A549 (cell line): ENCODE measurements around the gene PHLDA1. TPM values are rescaled to one million over a fixed set of nuclear protein-coding genes. Genes with fewer than 3 reads are reported as not detected.
A peak's percentile ranks its signal among the peaks of the same experiment; 100 is the strongest.

Source experiments
- ATAC-seq, 2 experiments: fragments of 200-7000 bp in 1 of 2; fragments of >200 bp in 1 of 2; cut with Nextera tagmentation in 1 of 2; cut with Tn5 transposase in 1 of 2; 3 replicates each; pipeline versions ENCODE4 v1.8.0 to v1.9.1; 2018 to 2020; ENCODE audit warnings: mild to moderate bottlenecking in 1 of 2, moderate library complexity in 1 of 2
- CTCF ChIA-PET: fragments of 300-600 bp; sonication (Branson Sonifier 250); formaldehyde crosslinking; extraction: SDS; loops from one replicate; lab custom pipeline; 2021; ENCODE audit warnings: antibody characterized with exemption, inconsistent platforms; lab: Yijun Ruan, JAX
- POLR2A ChIA-PET: fragments of 350-600 bp; formaldehyde crosslinking; extraction: SDS; loops from one replicate; lab custom pipeline; 2021; ENCODE audit warnings: antibody characterized with exemption, inconsistent platforms; lab: Yijun Ruan, JAX
- DNase-seq, 2 experiments: peaks; one replicate each; pipeline versions ENCODE4 v3.0.0 to v3.0.0-alpha.2; 2011 to 2016; ENCODE audit warnings: low read depth in 1 of 2, low spot score in 1 of 2
- FAIRE-seq: peaks from 2 replicates; lab custom pipeline; 2011; peaks lifted over from hg19 to GRCh38; lab: Jason Lieb, UNC
- H3K27ac ChIP-seq, 2 experiments: fragments of >200 bp; sonication (Bioruptor Twin); formaldehyde crosslinking; 3 replicates each; pipeline ENCODE4 v1.5.1; 2016 to 2017
- H3K4me1 ChIP-seq: fragments of >200 bp; sonication (Bioruptor Twin); formaldehyde crosslinking; 3 replicates; pipeline ENCODE4 v1.6.1; 2016
- H3K4me2 ChIP-seq: fragments of >200 bp; sonication (Bioruptor Twin); formaldehyde crosslinking; 3 replicates; pipeline ENCODE4 v1.6.1; 2016
- H3K4me3 ChIP-seq: fragments of >200 bp; sonication (Bioruptor Twin); formaldehyde crosslinking; 3 replicates; pipeline ENCODE4 v1.5.1; 2016
- H3K9me3 ChIP-seq: fragments of >200 bp; sonication (Bioruptor Twin); formaldehyde crosslinking; 3 replicates; pipeline ENCODE4 v1.6.1; 2016
- ATOH8 ChIP-seq: fragments of 250-450 bp; sonication (Bioruptor Pico); IDR thresholded peaks from 2 replicates; pipeline ENCODE4 v1.5.0; 2020; ENCODE audit warnings: low read depth, mild to moderate bottlenecking, moderate library complexity
- BCL3 ChIP-seq: fragments of >200 bp; sonication (Bioruptor Twin); formaldehyde crosslinking; IDR thresholded peaks from 3 replicates; pipeline ENCODE4 v1.6.1; 2016
- BHLHE40 ChIP-seq: IDR thresholded peaks from 2 replicates; pipeline ENCODE4 v1.6.1; 2012; ENCODE audit warnings: low read depth, low read length, inconsistent platforms
- CBX2 ChIP-seq: fragments of 200-600 bp; sonication (generic); IDR thresholded peaks from 2 replicates; pipeline ENCODE4 v1.6.1; 2016; ENCODE audit warnings: low read depth, mild to moderate bottlenecking, borderline replicate concordance
- CHD4 ChIP-seq: fragments of 200-600 bp; sonication (generic); IDR thresholded peaks from 2 replicates; pipeline ENCODE4 v1.6.1; 2016; ENCODE audit warnings: antibody characterized with exemption, mild to moderate bottlenecking, borderline replicate concordance
- EP300 ChIP-seq, 2 experiments: fragments of >200 bp; sonication (Bioruptor Twin); formaldehyde crosslinking; IDR thresholded peaks; 2 replicates in 1 of 2; 3 replicates in 1 of 2; pipeline ENCODE4 v1.6.1; 2016 to 2017
- FOSB ChIP-seq: fragments of 250-450 bp; sonication (Bioruptor Pico); IDR thresholded peaks from 2 replicates; pipeline ENCODE4 v1.5.0; 2020; ENCODE audit warnings: mild to moderate bottlenecking, moderate library complexity
- FOXS1 ChIP-seq: fragments of 250-450 bp; sonication (Bioruptor Pico); IDR thresholded peaks from 2 replicates; pipeline ENCODE4 v1.5.0; 2020; ENCODE audit warnings: mild to moderate bottlenecking, moderate library complexity
- GATA3 ChIP-seq: IDR thresholded peaks from 2 replicates; pipeline ENCODE4 v1.6.1; 2012; ENCODE audit warnings: borderline replicate concordance
- HES2 ChIP-seq: fragments of >200 bp; sonication (Bioruptor Twin); formaldehyde crosslinking; IDR thresholded peaks from 2 replicates; pipeline ENCODE4 v1.6.1; 2016
- HOXA7 ChIP-seq: fragments of 250-450 bp; sonication (Bioruptor Pico); IDR thresholded peaks from 2 replicates; pipeline ENCODE4 v1.5.0; 2020; ENCODE audit warnings: mild to moderate bottlenecking, moderate library complexity
- HOXB13 ChIP-seq: fragments of 250-450 bp; sonication (Bioruptor Pico); IDR thresholded peaks from 2 replicates; pipeline ENCODE4 v1.5.0; 2020; ENCODE audit warnings: low read depth, mild to moderate bottlenecking, moderate library complexity
- JUN ChIP-seq, 2 experiments: fragments of >200 bp; sonication (Bioruptor Twin); formaldehyde crosslinking; IDR thresholded peaks; 2 replicates in 1 of 2; 3 replicates in 1 of 2; pipeline ENCODE4 v1.6.1; 2016 to 2017
- KDM1A ChIP-seq: fragments of 200-600 bp; sonication (generic); IDR thresholded peaks from 2 replicates; pipeline ENCODE4 v1.6.1; 2016; ENCODE audit warnings: low read depth, mild to moderate bottlenecking
- KDM5A ChIP-seq: fragments of 200-600 bp; sonication (generic); IDR thresholded peaks from 2 replicates; pipeline ENCODE4 v1.6.1; 2016; ENCODE audit warnings: antibody characterized with exemption, mild to moderate bottlenecking
- MAX ChIP-seq: IDR thresholded peaks from 2 replicates; pipeline ENCODE4 v1.6.1; 2012
- MAZ ChIP-seq: fragments of 150-350 bp; IDR thresholded peaks from 2 replicates; pipeline ENCODE4 v1.6.1; 2014; ENCODE audit warnings: antibody characterized with exemption, low read depth, low read length, borderline replicate concordance
- MYC ChIP-seq: IDR thresholded peaks from 2 replicates; pipeline ENCODE4 v1.6.1; 2012; ENCODE audit warnings: mild to moderate bottlenecking, inconsistent platforms, low read length, improper control_type of control experiment, borderline replicate concordance
- NFE2L2 ChIP-seq: fragments of 150-350 bp; conservative IDR thresholded peaks from 2 replicates; pipeline ENCODE4 v1.6.1; 2014; ENCODE audit warnings: low read length
- NR3C1 ChIP-seq: fragments of >200 bp; sonication (Bioruptor Twin); formaldehyde crosslinking; IDR thresholded peaks from 3 replicates; pipeline ENCODE4 v1.6.1; 2017
- POLR2AphosphoS2 ChIP-seq: conservative IDR thresholded peaks from 2 replicates; pipeline ENCODE4 v1.6.1; 2012; ENCODE audit warnings: low read length, improper control_type of control experiment, inconsistent platforms
- RAD21 ChIP-seq, 2 experiments: fragments of >200 bp in 1 of 2; sonication (Bioruptor Twin) in 1 of 2; formaldehyde crosslinking in 1 of 2; IDR thresholded peaks in 1 of 2; conservative IDR thresholded peaks in 1 of 2; 2 replicates in 1 of 2; 3 replicates in 1 of 2; pipeline ENCODE4 v1.6.1; 2012 to 2018; ENCODE audit warnings: inconsistent platforms in 1 of 2
- RARB ChIP-seq: fragments of 250-450 bp; sonication (Bioruptor Pico); IDR thresholded peaks from 2 replicates; pipeline ENCODE4 v1.8.0; 2021; ENCODE audit warnings: mild to moderate bottlenecking, moderate library complexity
- RCOR1 ChIP-seq: fragments of 150-350 bp; IDR thresholded peaks from 2 replicates; pipeline ENCODE4 v1.6.1; 2014; ENCODE audit warnings: antibody characterized with exemption, low read length, low read depth
- SMC3 ChIP-seq: fragments of >200 bp; sonication (Bioruptor Twin); formaldehyde crosslinking; IDR thresholded peaks from 3 replicates; pipeline ENCODE4 v1.6.1; 2018; ENCODE audit warnings: inconsistent platforms
- SREBF2 ChIP-seq: fragments of 450-650 bp; IDR thresholded peaks from 2 replicates; pipeline ENCODE4 v1.6.1; 2014; ENCODE audit warnings: mild to moderate bottlenecking, moderate library complexity
- TFCP2L1 ChIP-seq: fragments of 250-450 bp; sonication (Bioruptor Pico); IDR thresholded peaks from 2 replicates; pipeline ENCODE4 v1.5.0; 2021; ENCODE audit warnings: mild to moderate bottlenecking
- TP53 ChIP-seq: fragments of 250-450 bp; sonication (Bioruptor Pico); IDR thresholded peaks from 2 replicates; pipeline ENCODE4 v1.5.0; 2021; ENCODE audit warnings: mild to moderate bottlenecking, moderate library complexity
- ZSCAN20 ChIP-seq: fragments of 250-450 bp; sonication (Bioruptor Pico); IDR thresholded peaks from 2 replicates; pipeline ENCODE4 v1.8.0; 2022; ENCODE audit warnings: mild to moderate bottlenecking, moderate library complexity
- WGBS: methylation state at CpG from one replicate; pipeline ENCODE4 v1.1.6; 2017; ENCODE audit errors: missing lambda C conversion rate; 5-methylcytosine and 5-hydroxymethylcytosine counted together
- polyA plus RNA-seq, 4 experiments: library from polyadenylated mRNA; depleted of rRNA in 3 of 4; stranded (reverse); fragments of >200 nt; fragmentation: RNase III in 1 of 4; extraction: RNeasy Plus Mini Kit Qiagen cat#74134 plus additional on column Dnase treatment in 1 of 4; gene quantifications; 2 replicates in 3 of 4; 3 replicates in 1 of 4; pipeline ENCODE4 v1.2.3, GENCODE V29; 2011 to 2017

Gene PHLDA1
- polyA plus RNA-seq, 2 of the 4 experiments (the other 2 are of a cell fraction): 43.1 to 71.6 TPM

- H3K27ac ChIP-seq: peak overlapping the region; percentile 90 to 92
- ChIA-PET CTCF (interaction anchor here (1.3 to 2.7 kb wide), 3 partner anchors 53 to 498 kb away, joined by 4 to 9 read pairs (median 7); no protein-coding TSS in a partner anchor), POLR2A (interaction anchor here (0.5 to 3.3 kb wide), 18 partner anchors 12 to 514 kb away, joined by 3 to 17 read pairs (median 4); partner anchors contain the start of genes BBS10 and KRR1)
- peak overlapping the region; percentile 87; the same call in 1 of the 3 replicates for H3K4me3 ChIP-seq
- TF ChIP-seq POLR2AphosphoS2 (peak; percentile 84), ZSCAN20 (CRISPR knock-in tag) (0 out of 2 replicates have a peak, but pooled peaks have one; percentile 10), HOXA7 (peak; percentile 81), JUN (IDR thresholded peaks at IDR 0.05) (peak; percentile 2 to 25; a peak in 2 of 5 replicates), ATOH8 (CRISPR knock-in tag) (no peak), KDM5A (no peak), NR3C1 (no peak), EP300 (IDR thresholded peaks at IDR 0.05) (no peak), TFCP2L1 (CRISPR knock-in tag) (peak; percentile 86; the same call in 1 of the 2 replicates), HOXB13 (CRISPR knock-in tag) (0 out of 2 replicates have a peak, but pooled peaks have one; percentile 5), TP53 (CRISPR knock-in tag) (peak; percentile 90; the same call in 1 of the 2 replicates), FOSB (peak; percentile 85), KDM1A (no peak), RARB (CRISPR knock-in tag) (peak; percentile 39; the same call in 1 of the 2 replicates), BCL3 (no peak; the same call in 2 of the 3 replicates), HES2 (no peak)
- H3K4me2 ChIP-seq: peak overlapping the region; percentile 75
- FAIRE-seq (no peak), ATAC-seq (peak; percentile 6 to 40; a peak in 5 of 6 replicates), DNase-seq (peak in 1 of 2 experiments; percentile 70)
- H3K9me3 ChIP-seq: no peaks in the 10 kb centered on the region
- 21% methylated on average over 7 of the region's 7 CpGs for WGBS
- peaks cover 48% of the 10 kb centered on the region for H3K4me1 ChIP-seq
Measured at GRCh38 chr12:76025601-76026575, 5.7 kb downstream of the PHLDA1 start.

- WGBS: 7% methylated on average over 3 of the region's 3 CpGs
- ChIA-PET POLR2A (interaction anchor here (0.5 to 3.3 kb wide), 23 partner anchors 12 to 514 kb away, joined by 3 to 17 read pairs (median 4); partner anchors contain the start of genes BBS10 and KRR1), CTCF (interaction anchor here (0.6 to 2.7 kb wide), 5 partner anchors 44 to 497 kb away, joined by 3 to 9 read pairs (median 4); no protein-coding TSS in a partner anchor)
- FAIRE-seq (peak; percentile 79), ATAC-seq (peak; percentile 55 to 62; a peak in 5 of 6 replicates), DNase-seq (peak; percentile 65 to 81)
- peaks cover 56% of the 10 kb centered on the region for H3K4me1 ChIP-seq
- peak overlapping the region; percentile 90 to 92 for H3K27ac ChIP-seq
- H3K9me3 ChIP-seq: no peaks in the 10 kb centered on the region
- no peak overlapping the region for H3K4me3 ChIP-seq
- H3K4me2 ChIP-seq: peak overlapping the region; percentile 75
- TF ChIP-seq CBX2: no peak
- TF ChIP-seq MYC: no peak
- TF ChIP-seq KDM5A: no peak
- TF ChIP-seq NFE2L2: no peak
- no peak for TF ChIP-seq FOXS1 (CRISPR knock-in tag)
- no peak for TF ChIP-seq CHD4
- no peak for TF ChIP-seq EP300 (IDR thresholded peaks at IDR 0.05)
- TF ChIP-seq SREBF2: no peak
- peak; percentile 30 for TF ChIP-seq HOXA7
- TF ChIP-seq FOSB: no peak; the same call in 1 of the 2 replicates
- 0 out of 2 replicates have a peak, but pooled peaks have one; percentile 16 for TF ChIP-seq MAZ
- TF ChIP-seq MAX: 0 out of 2 replicates have a peak, but pooled peaks have one; percentile 28
- TF ChIP-seq ATOH8 (CRISPR knock-in tag): peak; percentile 65; the same call in 1 of the 2 replicates
- TF ChIP-seq RAD21 (conservative IDR thresholded peaks at IDR 0.05 in 1 of 2, IDR thresholded peaks at IDR 0.05 in 1 of 2): peak; percentile 5 to 27; a peak in 3 of 5 replicates
- no peak for TF ChIP-seq TP53 (CRISPR knock-in tag)
- 0 out of 3 replicates have a peak, but pooled peaks have one; percentile 16 for TF ChIP-seq SMC3
- peak; percentile 50 for TF ChIP-seq HOXB13 (CRISPR knock-in tag)
- no peak for TF ChIP-seq RCOR1
- no peak; the same call in 1 of the 2 replicates for TF ChIP-seq POLR2AphosphoS2
- TF ChIP-seq GATA3: no peak
- no peak for TF ChIP-seq BHLHE40
Measured at GRCh38 chr12:76024942-76025600, 6.5 kb downstream of the PHLDA1 start.
